Measurements from ENCODE around the gene ZMAT5.

The ZMAT5 gene

GRCh38 chr22:29799217-29799680 is 32.4 kb upstream of the ZMAT5 start:
- no peak; the same call in none of the 2 replicates for TF ChIP-seq CTCF (IDR thresholded peaks at IDR 0.05; ENCODE audit: low read depth, low read length)
- peak; percentile 94 for DNase-seq (ENCODE audit: extremely low read depth, low read depth)

GRCh38 chr22:29798801-29799200 is 32.0 kb upstream of the ZMAT5 start:
- DNase-seq (ENCODE audit: extremely low read depth, low read depth): no peak
- TF ChIP-seq CTCF (IDR thresholded peaks at IDR 0.05; ENCODE audit: low read depth, low read length): no peak

GRCh38 chr22:29798318-29798717 is 31.5 kb upstream of the ZMAT5 start:
- TF ChIP-seq CTCF (IDR thresholded peaks at IDR 0.05; ENCODE audit: low read depth, low read length): no peak
- DNase-seq (ENCODE audit: extremely low read depth, low read depth): no peak

GRCh38 chr22:29797351-29797750 is 30.5 kb upstream of the ZMAT5 start:
- no peak for TF ChIP-seq CTCF (IDR thresholded peaks at IDR 0.05; ENCODE audit: low read depth, low read length)
- no peak for DNase-seq (ENCODE audit: extremely low read depth, low read depth)

GRCh38 chr22:29795663-29796062 is 28.9 kb upstream of the ZMAT5 start:
- DNase-seq (ENCODE audit: extremely low read depth, low read depth): no peak
- TF ChIP-seq CTCF (IDR thresholded peaks at IDR 0.05; ENCODE audit: low read depth, low read length): no peak

- DNase-seq (ENCODE audit: extremely low read depth, low read depth): no peak
Measured at GRCh38 chr22:29793396-29793795, 26.6 kb upstream of the ZMAT5 start.

GRCh38 chr22:29790061-29790460 is 23.3 kb upstream of the ZMAT5 start:
- TF ChIP-seq CTCF (IDR thresholded peaks at IDR 0.05; ENCODE audit: low read depth, low read length): no peak

More at GRCh38 chr22:29793396-29793795, 26.6 kb upstream of the ZMAT5 start:
- no peak for TF ChIP-seq CTCF (IDR thresholded peaks at IDR 0.05; ENCODE audit: low read depth, low read length)

More at GRCh38 chr22:29790061-29790460, 23.3 kb upstream of the ZMAT5 start:
- DNase-seq (ENCODE audit: extremely low read depth, low read depth): no peak

Data from AG09319 (cell line).